HG03378 (cell line): ENCODE measurements around the gene GBE1.

Experiments
- ATAC-seq: cut with Tn5 transposase; IDR thresholded peaks from one replicate; pipeline ENCODE4 v1.9.1; 2021; ENCODE audit warnings: mild to moderate bottlenecking, moderate library complexity; ENCODE audit not compliant: unreplicated experiment

GBE1 gene

GRCh38 chr3:81707996-81708395 lies 53.4 kb downstream of the GBE1 start:
- ATAC-seq = no peak

DNA sequence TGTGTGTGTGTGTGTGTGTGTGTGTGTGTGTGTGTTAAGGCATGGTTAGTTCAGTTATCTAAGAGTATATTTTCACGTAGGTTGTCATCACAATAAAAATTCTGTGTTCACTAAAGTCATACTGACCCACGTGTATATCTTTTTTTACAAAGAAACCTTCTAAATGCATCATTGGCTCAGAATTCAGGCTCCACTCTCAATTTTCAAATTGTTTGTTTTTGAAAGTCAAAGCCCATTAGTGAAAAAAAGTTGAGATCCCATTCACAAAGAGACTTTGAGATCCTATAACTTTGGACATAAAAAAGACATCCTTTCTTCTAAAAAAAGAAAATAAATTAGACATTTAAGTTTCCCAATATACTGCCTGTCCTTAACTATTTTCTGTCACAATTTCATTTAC lies 59.3 kb downstream of the GBE1 start:
- no peak for ATAC-seq

GRCh38 chr3:81699536-81700320 lies 61.7 kb downstream of the GBE1 start:
- ATAC-seq = no peak

- ATAC-seq = no peak
Observed at GRCh38 chr3:81696090-81696489, 65.4 kb downstream of the GBE1 start.

DNA sequence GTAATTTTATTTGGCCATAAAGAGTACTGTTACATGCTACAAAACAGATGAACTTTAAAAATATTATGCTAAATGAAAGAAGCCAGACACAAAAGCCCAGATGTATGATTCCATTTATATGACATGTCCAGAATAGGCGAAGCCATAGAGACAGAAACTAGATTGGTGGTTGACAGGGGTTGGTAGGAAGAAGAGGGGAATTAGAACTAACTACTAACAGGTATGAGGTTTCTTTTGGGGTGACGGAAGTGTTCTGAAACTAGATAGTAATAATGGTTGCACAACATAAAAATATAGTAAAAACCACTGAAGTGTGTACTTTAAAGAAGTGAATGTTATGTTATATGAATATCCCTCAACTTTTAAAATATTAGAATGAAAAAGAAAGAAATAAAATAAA lies 66.1 kb downstream of the GBE1 start:
- ATAC-seq = no peak

DNA sequence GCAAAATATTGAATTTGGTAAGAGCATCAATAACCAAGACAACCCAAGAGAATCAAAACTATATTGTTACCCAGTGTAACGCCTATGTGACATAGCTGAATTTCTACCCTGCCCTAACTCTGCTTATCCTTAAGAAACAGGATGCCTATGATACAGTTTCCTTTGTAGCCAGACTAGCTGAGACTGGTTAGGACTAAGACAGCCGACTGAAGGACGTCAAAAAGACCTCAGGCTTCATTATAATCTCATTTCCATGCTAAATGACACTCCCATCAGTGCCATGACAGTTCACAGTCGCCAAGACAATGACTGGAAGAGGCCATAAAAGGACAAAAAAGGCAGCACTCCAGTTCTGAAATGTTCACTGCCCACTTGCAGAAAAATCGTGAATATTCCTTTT lies 66.8 kb downstream of the GBE1 start:
- no peak for ATAC-seq

GRCh38 chr3:81692766-81693165 lies 68.7 kb downstream of the GBE1 start:
- ATAC-seq = no peak

- ATAC-seq = no peak
Observed at GRCh38 chr3:81689617-81690016, 71.8 kb downstream of the GBE1 start.

GRCh38 chr3:81684751-81685395 lies 76.6 kb downstream of the GBE1 start:
- ATAC-seq = no peak

- no peak for ATAC-seq
Observed at GRCh38 chr3:81676706-81677456, 84.6 kb downstream of the GBE1 start.

DNA sequence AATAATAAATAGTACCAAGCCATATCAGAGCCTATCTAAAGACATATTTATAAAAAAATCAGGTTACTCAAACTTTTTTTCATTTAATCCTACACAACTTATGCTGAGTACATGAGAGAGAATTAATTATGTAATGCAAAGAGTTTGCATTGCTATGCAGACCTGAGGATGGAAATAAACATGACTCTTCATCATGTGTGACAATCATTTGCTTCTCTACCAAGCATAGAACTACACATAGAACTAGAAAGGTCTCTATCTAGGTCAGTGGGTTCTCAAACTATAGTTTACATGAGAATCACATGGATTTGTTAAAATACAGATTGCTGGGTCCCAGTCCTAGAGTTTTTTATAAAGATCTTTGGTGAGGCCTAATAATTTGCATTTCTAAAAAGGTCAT lies 86.8 kb downstream of the GBE1 start:
- no peak for ATAC-seq

DNA sequence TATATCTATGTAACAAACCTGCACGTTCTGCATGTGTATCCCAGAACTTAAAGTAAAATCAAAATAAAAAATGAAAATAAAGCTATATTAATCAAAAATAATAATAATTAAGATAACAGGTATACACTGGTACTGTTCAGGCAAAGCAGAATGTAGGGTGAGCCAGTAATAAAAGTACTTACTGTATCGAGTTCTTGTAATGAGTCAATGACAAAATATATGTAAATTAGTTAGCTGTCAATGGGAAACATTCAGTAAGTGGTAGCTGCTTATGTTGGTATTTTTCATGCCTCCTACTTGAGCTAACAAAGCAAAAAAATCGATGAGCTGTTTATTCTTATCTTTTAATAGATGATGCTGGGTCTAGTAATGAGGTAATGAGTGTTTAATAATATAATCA lies 93.2 kb downstream of the GBE1 start:
- ATAC-seq = no peak

GRCh38 chr3:81666502-81667121 lies 94.8 kb downstream of the GBE1 start:
- ATAC-seq = peak; percentile 66

- no peak for ATAC-seq
Observed at GRCh38 chr3:81663114-81663513, 98.3 kb downstream of the GBE1 start.

- no peak for ATAC-seq
Observed at GRCh38 chr3:81660036-81660435, 101.4 kb downstream of the GBE1 start.

- ATAC-seq = peak; percentile 42
Observed at GRCh38 chr3:81658322-81658997, 103.0 kb downstream of the GBE1 start.

DNA sequence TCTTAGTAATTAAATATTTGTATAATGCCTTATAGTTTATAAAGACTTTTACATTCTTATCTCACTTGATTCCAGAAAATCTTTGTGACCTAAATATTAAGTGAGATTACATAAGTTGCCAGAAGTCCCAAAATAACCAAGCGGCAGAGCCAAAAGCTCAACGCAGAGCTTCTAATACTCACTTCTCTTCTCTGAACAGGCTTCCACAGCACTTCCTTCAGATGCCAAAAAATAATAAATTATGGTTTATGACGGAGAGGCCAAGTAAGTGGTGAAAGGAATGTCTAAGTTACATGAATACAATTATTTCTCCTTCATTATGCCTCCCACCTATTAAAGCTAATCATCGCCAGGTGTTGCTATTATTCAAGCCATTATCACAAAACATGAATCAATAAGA lies 110.3 kb downstream of the GBE1 start:
- no peak for ATAC-seq

DNA sequence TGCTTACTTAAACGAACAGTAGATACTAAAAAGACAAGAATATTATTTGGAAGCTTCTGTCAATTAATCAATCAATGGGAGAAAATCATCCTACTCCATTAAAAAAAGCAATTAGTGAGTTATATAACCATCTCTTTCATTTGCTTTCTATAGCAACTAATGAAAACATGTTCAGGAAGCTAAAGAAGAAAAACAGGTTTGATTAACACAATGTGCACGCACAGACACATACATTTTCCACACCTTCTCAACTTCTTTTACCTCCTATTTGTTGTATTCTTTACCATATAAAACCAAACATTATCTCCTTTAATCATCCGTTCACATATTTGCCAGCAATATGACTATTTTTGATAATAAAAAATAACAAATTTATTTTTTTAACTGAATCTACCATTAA lies 111.3 kb downstream of the GBE1 start:
- ATAC-seq = no peak

GRCh38 chr3:81645248-81645647 lies 116.2 kb downstream of the GBE1 start:
- no peak for ATAC-seq

DNA sequence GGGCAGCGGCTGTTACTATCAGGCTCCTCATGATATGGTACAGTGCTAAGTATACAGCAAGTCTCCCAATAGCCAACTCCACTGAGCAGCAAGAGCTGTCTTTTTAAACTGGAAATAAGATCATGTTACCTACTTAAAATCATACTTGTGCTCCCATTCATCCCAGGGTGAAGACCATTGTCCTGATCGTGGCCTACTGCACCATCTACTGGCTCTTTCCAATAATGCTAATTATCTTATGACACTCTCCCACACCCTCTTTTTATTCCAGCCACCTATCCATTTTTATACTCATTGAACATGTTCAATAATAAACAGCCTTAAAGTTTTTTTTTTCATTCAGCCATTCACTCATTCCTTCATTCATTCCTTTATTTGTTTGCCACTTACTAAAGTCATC lies 117.7 kb downstream of the GBE1 start:
- ATAC-seq = no peak

- ATAC-seq = no peak
Observed at GRCh38 chr3:81638480-81638879, 123.0 kb downstream of the GBE1 start.
